Neuron (in vitro differentiated cells): ENCODE results near the gene TLCD3B.
A peak's percentile ranks its signal among the peaks of the same experiment; 100 is the strongest.

Source experiments
- H2AFZ ChIP-seq: one replicate; pipeline ENCODE4 v1.6.1; 2013; ENCODE audit warnings: low read depth, mild to moderate bottlenecking, inconsistent platforms, low read length, moderate library complexity
- H3K27me3 ChIP-seq: one replicate; pipeline ENCODE4 v1.6.1; 2013; ENCODE audit warnings: low read length; ENCODE audit not compliant: insufficient read depth
- H3K36me3 ChIP-seq: one replicate; pipeline ENCODE4 v1.6.1; 2013; ENCODE audit warnings: low read length; ENCODE audit not compliant: insufficient read depth
- H3K4me1 ChIP-seq: one replicate; pipeline ENCODE4 v1.6.1; 2013; ENCODE audit warnings: low read length; ENCODE audit not compliant: insufficient read depth
- H3K4me3 ChIP-seq: 2 replicates; pipeline ENCODE4 v1.5.1; 2013; ENCODE audit warnings: mild to moderate bottlenecking, low read length, moderate library complexity
- H3K9me3 ChIP-seq: one replicate; pipeline ENCODE4 v1.6.1; 2013; ENCODE audit warnings: low read length

Gene TLCD3B

GRCh38 chr16:29983420-29984136, 47.5 kb downstream of the TLCD3B start:
- Histone ChIP-seq H2AFZ (no peak overlapping the region), H3K9me3 (no peaks in the 10 kb centered on the region), H3K36me3 (peaks cover 92% of the 10 kb centered on the region), H3K4me3 (no peak overlapping the region), H3K4me1 (no peaks in the 10 kb centered on the region), H3K27me3 (no peaks in the 10 kb centered on the region)

DNA sequence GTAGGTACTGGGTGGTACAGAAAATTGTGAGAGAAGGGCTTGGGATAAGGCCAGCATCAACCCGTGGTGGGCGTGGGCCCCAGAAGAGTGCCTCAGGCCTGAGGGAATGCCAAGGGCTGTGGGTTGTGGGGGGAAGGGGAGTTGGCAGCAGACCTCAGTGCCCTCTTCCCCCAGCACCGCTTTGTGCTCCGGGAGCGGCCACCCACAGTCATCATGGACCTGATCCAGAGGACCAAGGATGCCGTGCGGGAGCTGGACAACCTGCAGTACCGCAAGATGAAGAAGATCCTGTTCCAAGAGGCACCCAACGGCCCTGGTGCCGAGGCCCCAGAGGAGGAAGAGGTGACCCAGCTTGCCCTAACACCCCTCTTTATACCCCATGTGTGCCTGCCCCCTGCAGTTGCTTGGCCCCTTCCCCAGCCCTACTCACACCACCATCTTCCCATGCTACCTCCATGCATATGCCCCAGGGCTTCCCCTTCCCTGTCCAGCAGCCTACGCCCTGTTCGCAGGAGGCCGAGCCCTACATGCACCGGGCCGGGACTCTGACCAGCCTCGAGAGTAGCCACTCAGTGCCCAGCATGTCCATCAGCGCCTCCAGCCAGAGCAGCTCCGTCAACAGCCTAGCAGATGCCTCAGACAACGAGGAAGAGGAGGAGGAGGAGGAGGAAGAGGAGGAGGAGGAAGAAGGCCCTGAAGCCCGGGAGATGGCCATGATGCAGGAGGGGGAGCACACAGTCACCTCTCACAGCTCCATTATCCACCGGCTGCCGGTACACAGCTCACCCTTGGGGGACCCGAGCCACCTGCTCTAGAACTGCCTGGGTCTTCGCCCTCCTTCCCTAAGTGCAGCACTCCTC, 48.3 kb downstream of the TLCD3B start:
- no peaks in the 10 kb centered on the region for H3K9me3 ChIP-seq
- H2AFZ ChIP-seq, result no peak overlapping the region
- H3K36me3 ChIP-seq, result peaks cover 92% of the 10 kb centered on the region
- no peaks in the 10 kb centered on the region for H3K27me3 ChIP-seq
- no peaks in the 10 kb centered on the region for H3K4me1 ChIP-seq
- H3K4me3 ChIP-seq, result no peak overlapping the region

DNA sequence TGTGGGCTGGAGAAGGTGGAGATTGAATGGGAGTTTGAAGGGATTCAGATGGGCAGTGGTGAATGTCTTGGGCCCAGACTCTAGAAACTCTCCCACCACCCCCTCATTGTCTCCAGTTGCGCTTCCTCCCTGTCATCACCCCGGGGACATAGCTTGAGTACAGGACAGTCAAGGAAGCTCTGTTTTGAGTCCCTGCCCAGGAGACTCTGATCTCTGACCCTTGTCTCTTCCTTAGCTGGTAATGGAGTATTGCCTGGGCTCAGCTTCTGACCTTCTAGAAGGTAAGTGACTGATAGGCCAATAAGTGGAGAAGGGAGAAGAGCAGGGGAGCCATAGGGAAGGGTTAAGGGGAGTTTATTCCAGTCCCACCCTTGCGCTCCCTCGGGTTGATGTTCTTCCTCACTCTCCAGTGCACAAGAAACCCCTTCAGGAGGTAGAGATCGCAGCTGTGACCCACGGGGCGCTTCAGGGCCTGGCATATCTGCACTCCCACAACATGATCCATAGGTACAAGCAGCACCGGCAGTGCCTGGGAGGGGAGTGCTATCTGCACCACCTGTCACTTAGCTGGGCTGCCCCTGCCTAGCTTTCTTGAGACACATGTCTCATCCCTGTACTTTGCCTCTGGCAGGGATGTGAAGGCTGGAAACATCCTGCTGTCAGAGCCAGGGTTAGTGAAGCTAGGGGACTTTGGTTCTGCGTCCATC, 52.4 kb downstream of the TLCD3B start:
- Histone ChIP-seq H3K36me3 (peaks cover 58% of the 10 kb centered on the region), H3K4me1 (peaks cover 23% of the 10 kb centered on the region), H3K4me3 (no peak overlapping the region)

DNA sequence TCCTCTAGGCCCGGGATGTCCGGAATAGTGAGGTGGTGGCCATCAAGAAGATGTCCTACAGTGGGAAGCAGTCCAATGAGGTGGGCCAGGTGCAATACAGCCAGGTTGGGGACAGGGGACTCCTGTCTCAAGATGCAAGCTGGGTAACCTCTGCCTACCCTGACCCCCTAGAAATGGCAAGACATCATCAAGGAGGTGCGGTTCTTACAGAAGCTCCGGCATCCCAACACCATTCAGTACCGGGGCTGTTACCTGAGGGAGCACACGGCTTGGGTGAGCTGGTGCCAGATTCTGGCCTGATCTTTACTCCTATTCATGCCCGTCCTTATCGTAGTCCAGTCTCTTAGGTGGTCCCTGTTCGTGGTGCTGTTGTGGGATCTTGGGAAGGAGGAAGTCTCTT, 53.0 kb downstream of the TLCD3B start:
- Histone ChIP-seq H3K4me3 (no peak overlapping the region), H3K36me3 (peaks cover 52% of the 10 kb centered on the region), H3K9me3 (no peaks in the 10 kb centered on the region), H3K4me1 (peaks cover 23% of the 10 kb centered on the region), H2AFZ (no peak overlapping the region), H3K27me3 (no peaks in the 10 kb centered on the region)

More for the DNA sequence above, 52.4 kb downstream of the TLCD3B start:
- no peaks in the 10 kb centered on the region for H3K27me3 ChIP-seq
- no peaks in the 10 kb centered on the region for H3K9me3 ChIP-seq
- H2AFZ ChIP-seq, result no peak overlapping the region

DNA sequence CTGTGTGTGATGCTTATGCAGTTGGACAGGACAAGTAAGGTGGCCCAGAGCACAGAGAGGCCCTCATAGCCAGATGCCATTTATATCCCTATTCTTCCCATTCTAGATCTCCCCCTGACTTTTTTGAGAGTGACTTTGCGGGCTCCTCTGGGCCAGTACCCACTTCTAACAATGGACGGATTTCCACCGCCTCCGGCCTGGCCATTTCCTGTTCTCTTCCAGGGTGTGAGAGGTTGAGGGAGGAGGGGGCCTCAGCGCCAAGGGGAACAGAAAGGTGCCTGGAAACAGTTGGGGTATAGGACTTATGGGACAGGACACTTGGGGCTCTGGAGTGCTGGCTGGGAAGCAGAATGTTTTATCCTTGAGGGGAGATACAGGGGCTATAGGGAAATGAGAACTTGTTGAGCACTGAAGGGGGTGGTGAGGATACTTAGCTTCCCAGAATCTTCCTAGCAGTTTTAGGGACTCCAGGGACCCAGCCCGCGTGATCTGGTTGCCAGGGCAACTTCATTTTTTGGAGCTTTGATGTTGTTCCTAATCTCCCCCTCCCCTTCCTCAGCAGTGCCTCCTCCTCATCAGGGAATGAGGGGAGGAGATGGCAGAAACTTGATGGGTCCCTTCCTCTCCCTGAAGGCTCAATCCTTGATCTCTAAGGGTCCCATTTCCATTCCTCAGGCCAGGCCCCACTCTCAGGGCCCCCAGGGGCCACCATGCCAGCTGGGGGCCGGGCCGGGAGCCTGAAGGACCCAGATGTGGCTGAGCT, 53.8 kb downstream of the TLCD3B start:
- H3K27me3 ChIP-seq, result no peaks in the 10 kb centered on the region
- H3K4me1 ChIP-seq, result peaks cover 23% of the 10 kb centered on the region
- H3K4me3 ChIP-seq, result no peak overlapping the region
- peaks cover 5% of the 10 kb centered on the region for H3K9me3 ChIP-seq
- H3K36me3 ChIP-seq, result peaks cover 49% of the 10 kb centered on the region
- H2AFZ ChIP-seq, result no peak overlapping the region

GRCh38 chr16:29975811-29976511, 55.1 kb downstream of the TLCD3B start:
- Histone ChIP-seq H3K9me3 (peaks cover 5% of the 10 kb centered on the region), H3K36me3 (peaks cover 41% of the 10 kb centered on the region), H3K4me3 (peak overlapping the region; percentile 65)

DNA sequence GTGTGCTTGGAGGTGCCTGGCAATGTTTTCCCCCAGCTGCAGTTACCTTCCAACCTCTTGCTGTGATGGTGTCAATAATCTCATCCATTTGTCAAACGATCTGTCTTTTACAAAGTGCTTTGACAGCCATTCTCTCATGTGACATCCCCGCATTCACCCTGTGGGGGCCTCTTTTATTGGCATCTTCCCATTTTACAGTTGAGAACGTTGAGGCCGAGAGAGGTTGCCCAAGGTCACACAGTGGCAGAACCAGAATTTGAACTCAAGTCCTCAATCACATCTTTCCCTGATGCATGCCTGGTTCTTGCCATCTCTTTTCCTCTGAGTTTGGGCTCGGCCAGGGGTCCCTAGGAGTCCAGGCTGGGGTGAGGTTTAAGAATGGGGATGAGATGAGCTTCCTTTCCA, 55.9 kb downstream of the TLCD3B start:
- peaks cover 5% of the 10 kb centered on the region for H3K9me3 ChIP-seq
- peaks cover 37% of the 10 kb centered on the region for H3K36me3 ChIP-seq
- H2AFZ ChIP-seq, result no peak overlapping the region
- H3K4me1 ChIP-seq, result peaks cover 23% of the 10 kb centered on the region
- peak overlapping the region; percentile 65 for H3K4me3 ChIP-seq
- H3K27me3 ChIP-seq, result no peaks in the 10 kb centered on the region

More at GRCh38 chr16:29975811-29976511, 55.1 kb downstream of the TLCD3B start:
- Histone ChIP-seq H2AFZ (no peak overlapping the region), H3K27me3 (no peaks in the 10 kb centered on the region), H3K4me1 (peaks cover 23% of the 10 kb centered on the region)
